ENCODE data around the gene PAX3.

The PAX3 gene

GRCh38 chr2:222293660-222294630 lies 4.9 kb downstream of the PAX3 start:
- Histone ChIP-seq H3K9me3 (ENCODE audit: severe bottlenecking) (no peaks in the 10 kb centered on the region), H3K27me3 (ENCODE audit: insufficient read depth, poor library complexity, severe bottlenecking) (peaks cover 100% of the 10 kb centered on the region), H3K4me1 (ENCODE audit: insufficient read depth, poor library complexity, severe bottlenecking) (no peaks in the 10 kb centered on the region), H3K27ac (ENCODE audit: poor library complexity, severe bottlenecking) (no peak overlapping the region), H3K36me3 (ENCODE audit: low read depth) (no peaks in the 10 kb centered on the region), H3K4me3 (ENCODE audit: severe bottlenecking) (no peak overlapping the region)
- DNase-seq (ENCODE audit: low spot score) (no peak), ATAC-seq (ENCODE audit: low read depth) (no peak)
- no peak for TF ChIP-seq CTCF (IDR thresholded peaks at IDR 0.05; ENCODE audit: poor library complexity, severe bottlenecking)

GRCh38 chr2:222292149-222293134 lies 6.4 kb downstream of the PAX3 start:
- TF ChIP-seq CTCF (IDR thresholded peaks at IDR 0.05; ENCODE audit: poor library complexity, severe bottlenecking): no peak
- no peak overlapping the region for H3K4me3 ChIP-seq (ENCODE audit: severe bottlenecking)
- no peaks in the 10 kb centered on the region for H3K4me1 ChIP-seq (ENCODE audit: insufficient read depth, poor library complexity, severe bottlenecking)
- H3K36me3 ChIP-seq (ENCODE audit: low read depth): no peaks in the 10 kb centered on the region
- peaks cover 100% of the 10 kb centered on the region for H3K27me3 ChIP-seq (ENCODE audit: insufficient read depth, poor library complexity, severe bottlenecking)
- H3K27ac ChIP-seq (ENCODE audit: poor library complexity, severe bottlenecking): no peak overlapping the region
- no peaks in the 10 kb centered on the region for H3K9me3 ChIP-seq (ENCODE audit: severe bottlenecking)
- DNase-seq (ENCODE audit: low spot score) (no peak), ATAC-seq (ENCODE audit: low read depth) (no peak)

- no peaks in the 10 kb centered on the region for H3K4me1 ChIP-seq (ENCODE audit: insufficient read depth, poor library complexity, severe bottlenecking)
- H3K4me3 ChIP-seq (ENCODE audit: severe bottlenecking): no peak overlapping the region
- no peak overlapping the region for H3K27ac ChIP-seq (ENCODE audit: poor library complexity, severe bottlenecking)
- no peaks in the 10 kb centered on the region for H3K9me3 ChIP-seq (ENCODE audit: severe bottlenecking)
- TF ChIP-seq CTCF (IDR thresholded peaks at IDR 0.05; ENCODE audit: poor library complexity, severe bottlenecking): no peak
- ATAC-seq (ENCODE audit: low read depth) (no peak), DNase-seq (ENCODE audit: low spot score) (no peak)
- no peaks in the 10 kb centered on the region for H3K36me3 ChIP-seq (ENCODE audit: low read depth)
- H3K27me3 ChIP-seq (ENCODE audit: insufficient read depth, poor library complexity, severe bottlenecking): peaks cover 100% of the 10 kb centered on the region
These were observed 7.3 kb downstream of the PAX3 start for GRCh38 chr2:222291485-222291841.

- Histone ChIP-seq H3K9me3 (ENCODE audit: severe bottlenecking) (no peaks in the 10 kb centered on the region), H3K4me1 (ENCODE audit: insufficient read depth, poor library complexity, severe bottlenecking) (no peaks in the 10 kb centered on the region), H3K27me3 (ENCODE audit: insufficient read depth, poor library complexity, severe bottlenecking) (peaks cover 100% of the 10 kb centered on the region), H3K36me3 (ENCODE audit: low read depth) (no peaks in the 10 kb centered on the region), H3K4me3 (ENCODE audit: severe bottlenecking) (no peak overlapping the region), H3K27ac (ENCODE audit: poor library complexity, severe bottlenecking) (no peak overlapping the region)
- DNase-seq (ENCODE audit: low spot score) (no peak), ATAC-seq (ENCODE audit: low read depth) (no peak)
- TF ChIP-seq CTCF (IDR thresholded peaks at IDR 0.05; ENCODE audit: poor library complexity, severe bottlenecking): no peak
These were observed 7.9 kb downstream of the PAX3 start for GRCh38 chr2:222290736-222291484.
